HG03175 (cell line): ENCODE data around the gene NOBOX.
"Not testable (repeated sequence)": the region's sequence is repeated elsewhere in the genome, so short reads cannot be mapped to it uniquely, and the experiment has no call there.

Source experiments
- ATAC-seq: cut with Tn5 transposase; IDR thresholded peaks from one replicate; pipeline ENCODE4 v1.9.1; 2021; ENCODE audit warnings: mild to moderate bottlenecking, moderate library complexity; ENCODE audit not compliant: unreplicated experiment

The NOBOX gene

GRCh38 chr7:144403649-144404061 lies at the start of gene NOBOX:
Gene NOBOX (minus strand): TSS chr7:144403693.
- no peak for ATAC-seq

GRCh38 chr7:144452064-144452463 lies 48.6 kb upstream of the NOBOX start:
- peak; percentile 77 for ATAC-seq

GRCh38 chr7:144445590-144445989 lies 42.1 kb upstream of the NOBOX start:
- no peak for ATAC-seq

- ATAC-seq = no peak
These were observed 36.3 kb upstream of the NOBOX start for GRCh38 chr7:144439717-144440205.

- no peak for ATAC-seq
These were observed 35.3 kb upstream of the NOBOX start for GRCh38 chr7:144438759-144439158.

GRCh38 chr7:144437370-144438191 lies 34.1 kb upstream of the NOBOX start:
- ATAC-seq = peak; percentile 68

GRCh38 chr7:144436500-144436899 lies 33.0 kb upstream of the NOBOX start:
- no peak for ATAC-seq

- ATAC-seq = no peak
These were observed 24.9 kb upstream of the NOBOX start for GRCh38 chr7:144428431-144428830.

GRCh38 chr7:144427539-144427938 lies 24.0 kb upstream of the NOBOX start:
- ATAC-seq = not testable (repeated sequence)

GRCh38 chr7:144418931-144419330 lies 15.4 kb upstream of the NOBOX start:
- ATAC-seq = not testable (repeated sequence)

- no peak for ATAC-seq
These were observed 12.8 kb upstream of the NOBOX start for GRCh38 chr7:144416341-144416740.

GRCh38 chr7:144415858-144416257 lies 12.4 kb upstream of the NOBOX start:
- no peak for ATAC-seq

- ATAC-seq = no peak
These were observed 11.3 kb upstream of the NOBOX start for GRCh38 chr7:144414815-144415214.

- no peak for ATAC-seq
These were observed 6.9 kb upstream of the NOBOX start for GRCh38 chr7:144410441-144410840.

- ATAC-seq = no peak
These were observed 4.6 kb upstream of the NOBOX start for GRCh38 chr7:144408121-144408520.

- no peak for ATAC-seq
These were observed 3.9 kb upstream of the NOBOX start for GRCh38 chr7:144407266-144407931.

- no peak for ATAC-seq
These were observed 1.5 kb upstream of the NOBOX start for GRCh38 chr7:144404946-144405345.

- ATAC-seq = no peak
These were observed 391 bp downstream of the NOBOX start for GRCh38 chr7:144403102-144403501.

GRCh38 chr7:144401490-144401889 lies 2.0 kb downstream of the NOBOX start:
- ATAC-seq = no peak

- ATAC-seq = no peak
These were observed 3.5 kb downstream of the NOBOX start for GRCh38 chr7:144399946-144400345.

GRCh38 chr7:144398911-144399310 lies 4.6 kb downstream of the NOBOX start:
- no peak for ATAC-seq

- ATAC-seq = no peak
These were observed 5.2 kb downstream of the NOBOX start for GRCh38 chr7:144398291-144398690.
